ENCODE data around the gene PPP2R5C.

GRCh38 chr14:101755591-101756324 is 5.8 kb upstream of the PPP2R5C start:
- TF ChIP-seq, protein P1, sequence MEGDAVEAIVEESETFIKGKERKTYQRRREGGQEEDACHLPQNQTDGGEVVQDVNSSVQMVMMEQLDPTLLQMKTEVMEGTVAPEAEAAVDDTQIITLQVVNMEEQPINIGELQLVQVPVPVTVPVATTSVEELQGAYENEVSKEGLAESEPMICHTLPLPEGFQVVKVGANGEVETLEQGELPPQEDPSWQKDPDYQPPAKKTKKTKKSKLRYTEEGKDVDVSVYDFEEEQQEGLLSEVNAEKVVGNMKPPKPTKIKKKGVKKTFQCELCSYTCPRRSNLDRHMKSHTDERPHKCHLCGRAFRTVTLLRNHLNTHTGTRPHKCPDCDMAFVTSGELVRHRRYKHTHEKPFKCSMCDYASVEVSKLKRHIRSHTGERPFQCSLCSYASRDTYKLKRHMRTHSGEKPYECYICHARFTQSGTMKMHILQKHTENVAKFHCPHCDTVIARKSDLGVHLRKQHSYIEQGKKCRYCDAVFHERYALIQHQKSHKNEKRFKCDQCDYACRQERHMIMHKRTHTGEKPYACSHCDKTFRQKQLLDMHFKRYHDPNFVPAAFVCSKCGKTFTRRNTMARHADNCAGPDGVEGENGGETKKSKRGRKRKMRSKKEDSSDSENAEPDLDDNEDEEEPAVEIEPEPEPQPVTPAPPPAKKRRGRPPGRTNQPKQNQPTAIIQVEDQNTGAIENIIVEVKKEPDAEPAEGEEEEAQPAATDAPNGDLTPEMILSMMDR (IDR thresholded peaks at IDR 0.05): no peak
- no peak for TF ChIP-seq POLR2A (IDR thresholded peaks at IDR 0.05)

All from testis (tissue), 2 donors.